Adipocyte (in vitro differentiated cells): Measurements from ENCODE around the gene PRM3.
"Not testable (repeated sequence)": the region's sequence is repeated elsewhere in the genome, so short reads cannot be mapped to it uniquely, and the experiment has no call there.

Experiments
- DNase-seq: peaks from one replicate; pipeline ENCODE4 v3.0.0-alpha.2; 2015; ENCODE audit warnings: low read depth
- H3K27me3 ChIP-seq: replicated peaks from 2 replicates; pipeline ENCODE4 v1.7.0; 2013; ENCODE audit warnings: mild to moderate bottlenecking, low read length, moderate library complexity; ENCODE audit not compliant: control insufficient read depth, insufficient read depth
- H3K36me3 ChIP-seq: 2 replicates; pipeline ENCODE4 v1.7.0; 2013; ENCODE audit warnings: low read length, mild to moderate bottlenecking, moderate library complexity; ENCODE audit not compliant: control insufficient read depth, insufficient read depth, severe bottlenecking
- H3K4me1 ChIP-seq: 2 replicates; pipeline ENCODE4 v1.7.0; 2013; ENCODE audit warnings: mild to moderate bottlenecking, low read length, moderate library complexity; ENCODE audit not compliant: control insufficient read depth, insufficient read depth
- H3K4me3 ChIP-seq: 2 replicates; pipeline ENCODE4 v1.7.0; 2013; ENCODE audit warnings: mild to moderate bottlenecking, low read length, moderate library complexity
- H3K9ac ChIP-seq: 2 replicates; pipeline ENCODE4 v1.7.0; 2013; ENCODE audit warnings: mild to moderate bottlenecking, low read length, moderate library complexity
- H3K9me3 ChIP-seq: 2 replicates; pipeline ENCODE4 v1.7.0; 2013; ENCODE audit warnings: mild to moderate bottlenecking, low read length, moderate library complexity; ENCODE audit not compliant: control insufficient read depth

The PRM3 gene

GRCh38 chr16:11291091-11291703, 17.8 kb upstream of the PRM3 start:
- no peaks in the 10 kb centered on the region for H3K4me1 ChIP-seq
- DNase-seq = no peak
- peaks cover 21% of the 10 kb centered on the region for H3K27me3 ChIP-seq
- H3K9ac ChIP-seq = no peak overlapping the region
- peaks cover 3% of the 10 kb centered on the region for H3K9me3 ChIP-seq
- H3K4me3 ChIP-seq = no peak overlapping the region
- no peaks in the 10 kb centered on the region for H3K36me3 ChIP-seq

- no peak for DNase-seq
Measured at GRCh38 chr16:11290102-11290893, 16.9 kb upstream of the PRM3 start.

GRCh38 chr16:11289696-11290095, 16.3 kb upstream of the PRM3 start:
- not testable (repeated sequence) for H3K9ac ChIP-seq, H3K4me3 ChIP-seq, H3K36me3 ChIP-seq, DNase-seq, H3K4me1 ChIP-seq, H3K9me3 ChIP-seq
- peaks cover 35% of the 10 kb centered on the region for H3K27me3 ChIP-seq

More at GRCh38 chr16:11290102-11290893, 16.9 kb upstream of the PRM3 start:
- Histone ChIP-seq H3K4me3 (no peak overlapping the region), H3K27me3 (peaks cover 29% of the 10 kb centered on the region), H3K9me3 (peaks cover 3% of the 10 kb centered on the region), H3K36me3 (no peaks in the 10 kb centered on the region), H3K4me1 (no peaks in the 10 kb centered on the region), H3K9ac (no peak overlapping the region)

- Histone ChIP-seq H3K9ac (no peak overlapping the region), H3K4me1 (no peaks in the 10 kb centered on the region), H3K9me3 (peaks cover 3% of the 10 kb centered on the region), H3K27me3 (peaks cover 35% of the 10 kb centered on the region), H3K4me3 (no peak overlapping the region), H3K36me3 (no peaks in the 10 kb centered on the region)
- DNase-seq = no peak
Measured at GRCh38 chr16:11289202-11289601, 15.8 kb upstream of the PRM3 start.

GRCh38 chr16:11285842-11286241, 12.4 kb upstream of the PRM3 start:
- no peak overlapping the region for H3K9ac ChIP-seq
- H3K27me3 ChIP-seq = peaks cover 29% of the 10 kb centered on the region
- no peak for DNase-seq
- peaks cover 3% of the 10 kb centered on the region for H3K9me3 ChIP-seq
- no peak overlapping the region for H3K4me3 ChIP-seq
- no peaks in the 10 kb centered on the region for H3K4me1 ChIP-seq
- no peaks in the 10 kb centered on the region for H3K36me3 ChIP-seq

- Histone ChIP-seq H3K36me3 (no peaks in the 10 kb centered on the region), H3K4me1 (no peaks in the 10 kb centered on the region), H3K9ac (no peak overlapping the region), H3K27me3 (peaks cover 27% of the 10 kb centered on the region), H3K4me3 (no peak overlapping the region), H3K9me3 (no peaks in the 10 kb centered on the region)
- DNase-seq = peak; percentile 58
Measured at GRCh38 chr16:11283820-11284248, 10.4 kb upstream of the PRM3 start.

- Histone ChIP-seq H3K27me3 (peaks cover 31% of the 10 kb centered on the region), H3K4me1 (no peaks in the 10 kb centered on the region), H3K36me3 (no peaks in the 10 kb centered on the region), H3K9ac (no peak within 1 kb of the TSS), H3K9me3 (peaks cover 4% of the 10 kb centered on the region), H3K4me3 (no peak within 1 kb of the TSS)
- no peak for DNase-seq
Measured at GRCh38 chr16:11280616-11281522, 7.4 kb upstream of the PRM3 start, which contains the start of gene PRM1. Gene PRM1, minus strand, starts transcription at chr16:11281330. Its CDS starts 92 bp downstream, at chr16:11281238.

GRCh38 chr16:11278681-11279628, 5.5 kb upstream of the PRM3 start:
- H3K9ac ChIP-seq = no peak overlapping the region
- no peaks in the 10 kb centered on the region for H3K4me1 ChIP-seq
- no peaks in the 10 kb centered on the region for H3K36me3 ChIP-seq
- DNase-seq = no peak
- no peak overlapping the region for H3K4me3 ChIP-seq
- H3K27me3 ChIP-seq = peaks cover 32% of the 10 kb centered on the region
- H3K9me3 ChIP-seq = peaks cover 4% of the 10 kb centered on the region

- peaks cover 37% of the 10 kb centered on the region for H3K27me3 ChIP-seq
Measured at GRCh38 chr16:11277607-11278337, 4.3 kb upstream of the PRM3 start.

More at GRCh38 chr16:11277607-11278337, 4.3 kb upstream of the PRM3 start:
- Histone ChIP-seq H3K9ac (no peak overlapping the region), H3K4me1 (no peaks in the 10 kb centered on the region), H3K36me3 (no peaks in the 10 kb centered on the region), H3K9me3 (peaks cover 4% of the 10 kb centered on the region), H3K4me3 (no peak overlapping the region)
- DNase-seq = no peak
